Naive thymus-derived CD4-positive, alpha-beta T cell (primary cell): ENCODE measurements around the gene KDM4B. TPM values are rescaled to one million over a fixed set of nuclear protein-coding genes. Genes with fewer than 3 reads are reported as not detected.

Experiments used
- ATAC-seq: fragments of 150-1000 bp; cut with Tn5 transposase; 2 replicates; pipeline ENCODE4 v1.10.0; 2021; ENCODE audit warnings: mild to moderate bottlenecking, moderate library complexity
- CTCF ChIA-PET: fragments of 350-600 bp; sonication (Branson Sonifier 250); formaldehyde crosslinking; loops from one replicate; lab custom pipeline; 2021; ENCODE audit warnings: antibody characterized with exemption; lab: Charles Lee
- POLR2A ChIA-PET: fragments of 350-600 bp; sonication (Branson Sonifier 250); formaldehyde crosslinking; loops from one replicate; lab custom pipeline; 2021; ENCODE audit warnings: antibody characterized with exemption, inconsistent platforms; lab: Charles Lee
- DNase-seq, 9 donors: peaks; one replicate each; pipeline versions ENCODE4 v3.0.0 to v3.0.0-alpha.2; 2020 to 2022; ENCODE audit warnings: mixed read lengths in 1 of 9
- H3K27ac ChIP-seq: one replicate; pipeline ENCODE4 v1.7.0; 2013; ENCODE audit warnings: mild to moderate bottlenecking, low read depth, low read length, moderate library complexity
- H3K27me3 ChIP-seq, 2 donors: one replicate each; pipeline ENCODE4 v1.7.0; 2013; ENCODE audit warnings: low read length in 2 of 2, mild to moderate bottlenecking in 2 of 2, moderate library complexity in 2 of 2; ENCODE audit not compliant: control insufficient read depth in 2 of 2, insufficient read depth in 2 of 2
- H3K36me3 ChIP-seq, 3 experiments: 1 replicate in 2 of 3; 2 replicates in 1 of 3; pipeline ENCODE4 v1.7.0; 2013; ENCODE audit warnings: low read length in 3 of 3, mild to moderate bottlenecking in 3 of 3, moderate library complexity in 1 of 3; ENCODE audit not compliant: insufficient read depth in 3 of 3, control insufficient read depth in 2 of 3
- H3K4me1 ChIP-seq, 2 donors: one replicate each; pipeline ENCODE4 v1.7.0; 2013; ENCODE audit warnings: low read length in 2 of 2, mild to moderate bottlenecking in 2 of 2, moderate library complexity in 1 of 2; ENCODE audit not compliant: control insufficient read depth in 2 of 2, insufficient read depth in 2 of 2
- H3K4me3 ChIP-seq: 2 replicates; pipeline ENCODE4 v1.7.0; 2013; ENCODE audit warnings: mild to moderate bottlenecking, low read length
- H3K9me3 ChIP-seq, 3 experiments: 1 replicate in 2 of 3; 2 replicates in 1 of 3; pipeline ENCODE4 v1.7.0; 2013; ENCODE audit warnings: low read length in 3 of 3; ENCODE audit not compliant: control insufficient read depth in 2 of 3
- H3K27ac Mint-ChIP-seq, 9 donors: one replicate each; pipeline ENCODE4 v1.8.0; 2020 to 2022; ENCODE audit warnings: mixed read lengths in 9 of 9, mild to moderate bottlenecking in 8 of 9, moderate library complexity in 5 of 9, inconsistent platforms in 2 of 9
- H3K27me3 Mint-ChIP-seq, 5 donors: one replicate each; pipeline ENCODE4 v1.8.0; 2021 to 2022; ENCODE audit warnings: mixed read lengths in 5 of 5, mild to moderate bottlenecking in 1 of 5
- H3K36me3 Mint-ChIP-seq, 5 donors: one replicate each; pipeline ENCODE4 v1.8.0; 2020 to 2022; ENCODE audit warnings: mixed read lengths in 5 of 5, mild to moderate bottlenecking in 3 of 5, inconsistent platforms in 1 of 5
- H3K4me1 Mint-ChIP-seq, 7 donors: one replicate each; pipeline ENCODE4 v1.8.0; 2020 to 2022; ENCODE audit warnings: mixed read lengths in 7 of 7, mild to moderate bottlenecking in 3 of 7, inconsistent platforms in 1 of 7
- H3K4me3 Mint-ChIP-seq, 10 donors: one replicate each; pipeline ENCODE4 v1.8.0; 2020 to 2022; ENCODE audit warnings: mild to moderate bottlenecking in 10 of 10, mixed read lengths in 10 of 10, moderate library complexity in 6 of 10, inconsistent platforms in 2 of 10
- H3K9me3 Mint-ChIP-seq, 11 donors: one replicate each; pipeline ENCODE4 v1.8.0; 2020 to 2022; ENCODE audit warnings: mixed read lengths in 11 of 11, mild to moderate bottlenecking in 4 of 11, inconsistent platforms in 1 of 11, moderate library complexity in 1 of 11
- intact Hi-C, 2 donors: fragments of 100-400 bp; cut with micrococcal nuclease; formaldehyde crosslinking; loops; one replicate each; pipeline ENCODE4 v1.15.1; 2023
- polyA plus RNA-seq, 2 donors: library from polyadenylated mRNA; unstranded; fragments of 300-500 nt; fragmentation: Illumina TruSeq; gene quantifications; one replicate each; pipeline ENCODE4 v1.2.3, GENCODE V29; 2021
- total RNA-seq, 6 experiments: library from RNA in 5 of 6; stranded (reverse) in 5 of 6; gene quantifications; 1 replicate in 5 of 6; 2 replicates in 1 of 6; pipeline ENCODE4 v1.2.3 and lab custom pipeline; 2021 to 2026

The KDM4B gene
- total and polyA plus RNA-seq, 7 experiments from 2014 or later: 8.1 to 78.0 (median 46.7) TPM

GRCh38 chr19:5134691-5135090, 165.8 kb downstream of the KDM4B start:
- CTCF ChIA-PET: no interaction called here
- Histone ChIP-seq H3K27ac (no peak overlapping the region), H3K36me3 (peaks cover 0 to 57% (median 0%) of the 10 kb centered on the region in 3 experiments), H3K27me3 (no peaks in the 10 kb centered on the region), H3K9me3 (no peaks in the 10 kb centered on the region), H3K4me1 (peaks cover 17 to 47% of the 10 kb centered on the region in 2 donors), H3K4me3 (no peak overlapping the region)
- ATAC-seq (no peak), DNase-seq (no peak)
- peaks cover 0 to 7% (median 0%) of the 10 kb centered on the region in 5 donors for H3K27me3 Mint-ChIP-seq
- H3K4me1 Mint-ChIP-seq: peaks cover 24 to 53% (median 38%) of the 10 kb centered on the region in 7 donors
- no peak overlapping the region for H3K4me3 Mint-ChIP-seq
- peak overlapping the region in 1 of 9 donors; percentile 60 for H3K27ac Mint-ChIP-seq
- POLR2A ChIA-PET: no interaction called here
- intact Hi-C loops: loop anchor here in 1 of 2 donors (5.0 kb wide), 1 partner anchor 82 kb away; no protein-coding TSS in a partner anchor
- H3K9me3 Mint-ChIP-seq: peaks cover 0 to 8% (median 0%) of the 10 kb centered on the region in 11 donors
- peaks cover 0 to 29% (median 13%) of the 10 kb centered on the region in 5 donors for H3K36me3 Mint-ChIP-seq

DNA sequence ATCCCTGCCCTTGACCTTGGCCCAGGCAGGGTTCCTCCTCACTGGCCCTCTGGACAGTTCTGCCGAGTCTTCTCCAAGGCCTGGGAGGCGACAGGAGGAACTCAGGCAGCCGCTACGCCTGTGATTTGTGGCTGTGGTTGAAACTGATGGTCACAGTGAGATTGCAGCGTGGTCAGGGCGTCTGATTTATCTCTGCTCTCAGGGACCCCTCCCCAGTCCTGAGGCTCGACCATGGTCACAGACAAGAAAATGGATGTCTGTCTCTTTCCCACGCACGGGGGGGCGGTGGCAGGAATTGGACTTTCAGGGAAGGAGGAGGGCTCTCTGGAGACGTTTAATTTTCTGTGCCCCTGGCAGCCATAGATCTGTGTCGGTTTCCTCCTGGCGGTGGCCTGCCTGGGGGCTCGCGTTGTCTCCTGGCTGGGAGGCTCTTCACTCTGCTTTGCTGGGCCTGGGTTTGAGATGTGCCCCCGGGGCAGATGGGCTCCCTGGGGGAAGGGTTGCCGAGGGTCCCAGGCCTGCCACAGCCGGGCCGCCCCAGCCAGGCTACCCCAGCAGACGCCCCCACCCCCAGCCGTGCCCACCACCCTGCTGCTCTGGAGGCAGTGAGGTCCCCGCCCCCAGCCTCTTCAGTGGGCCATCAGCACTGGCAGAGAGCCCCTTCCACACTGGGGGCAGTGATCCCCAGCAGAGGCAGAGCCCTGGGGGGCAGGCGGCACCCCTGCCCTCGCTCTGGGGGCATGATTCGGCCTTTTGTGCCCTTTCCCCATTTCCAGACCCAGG, 167.4 kb downstream of the KDM4B start:
- ATAC-seq: no peak
- intact Hi-C loops: loop anchor here in 1 of 2 donors (5.0 kb wide), 1 partner anchor 84 kb away; no protein-coding TSS in a partner anchor
- Histone ChIP-seq H3K9me3 (no peaks in the 10 kb centered on the region), H3K4me3 (no peak overlapping the region), H3K36me3 (peaks cover 0 to 63% (median 0%) of the 10 kb centered on the region in 3 experiments), H3K27ac (no peak overlapping the region), H3K4me1 (peaks cover 22 to 38% of the 10 kb centered on the region in 2 donors), H3K27me3 (no peaks in the 10 kb centered on the region)
- CTCF ChIA-PET: no interaction called here
- POLR2A ChIA-PET: no interaction called here
- Mint-ChIP-seq H3K9me3 (peaks cover 0 to 8% (median 0%) of the 10 kb centered on the region in 11 donors), H3K4me3 (no peak overlapping the region), H3K4me1 (peaks cover 23 to 47% (median 26%) of the 10 kb centered on the region in 7 donors), H3K27me3 (peaks cover 0 to 7% (median 0%) of the 10 kb centered on the region in 5 donors), H3K27ac (peak overlapping the region in 1 of 9 donors; percentile 21), H3K36me3 (peaks cover 0 to 29% (median 13%) of the 10 kb centered on the region in 5 donors)
- no peak for DNase-seq

DNA sequence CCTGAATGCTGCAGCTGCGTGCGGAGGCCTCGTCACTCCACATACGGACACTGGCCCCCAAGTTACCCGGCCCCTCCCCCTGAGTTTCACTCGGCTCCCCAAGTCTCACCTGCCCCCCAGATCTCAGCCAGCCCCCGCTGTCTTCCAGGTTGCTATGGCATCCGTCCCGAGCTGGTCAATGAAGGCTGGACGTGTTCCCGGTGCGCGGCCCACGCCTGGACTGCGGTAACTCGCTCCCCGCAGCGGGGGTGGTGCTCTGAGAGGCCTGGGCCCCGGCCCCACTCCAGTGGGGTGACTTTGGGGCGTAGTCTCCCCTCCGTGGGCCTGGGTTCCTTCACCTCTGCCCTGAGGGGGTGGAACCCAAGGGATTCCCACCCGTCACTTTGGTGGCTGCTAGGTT, 168.2 kb downstream of the KDM4B start:
- Histone ChIP-seq H3K27ac (no peak overlapping the region), H3K4me3 (no peak overlapping the region), H3K9me3 (no peaks in the 10 kb centered on the region), H3K36me3 (peaks cover 0 to 72% (median 0%) of the 10 kb centered on the region in 3 experiments), H3K4me1 (peaks cover 22 to 31% of the 10 kb centered on the region in 2 donors), H3K27me3 (no peaks in the 10 kb centered on the region)
- ChIA-PET CTCF (no interaction called here), POLR2A (no interaction called here)
- Mint-ChIP-seq H3K9me3 (peaks cover 0 to 8% (median 0%) of the 10 kb centered on the region in 11 donors), H3K4me1 (peaks cover 19 to 40% (median 24%) of the 10 kb centered on the region in 7 donors), H3K36me3 (peaks cover 0 to 29% (median 13%) of the 10 kb centered on the region in 5 donors), H3K27me3 (peaks cover 0 to 7% (median 0%) of the 10 kb centered on the region in 5 donors), H3K4me3 (no peak overlapping the region), H3K27ac (peak overlapping the region in 1 of 9 donors; percentile 28)
- no peak for ATAC-seq
- no peak for DNase-seq
- intact Hi-C loops: loop anchor here in 1 of 2 donors (5.0 kb wide), 1 partner anchor 85 kb away; no protein-coding TSS in a partner anchor

DNA sequence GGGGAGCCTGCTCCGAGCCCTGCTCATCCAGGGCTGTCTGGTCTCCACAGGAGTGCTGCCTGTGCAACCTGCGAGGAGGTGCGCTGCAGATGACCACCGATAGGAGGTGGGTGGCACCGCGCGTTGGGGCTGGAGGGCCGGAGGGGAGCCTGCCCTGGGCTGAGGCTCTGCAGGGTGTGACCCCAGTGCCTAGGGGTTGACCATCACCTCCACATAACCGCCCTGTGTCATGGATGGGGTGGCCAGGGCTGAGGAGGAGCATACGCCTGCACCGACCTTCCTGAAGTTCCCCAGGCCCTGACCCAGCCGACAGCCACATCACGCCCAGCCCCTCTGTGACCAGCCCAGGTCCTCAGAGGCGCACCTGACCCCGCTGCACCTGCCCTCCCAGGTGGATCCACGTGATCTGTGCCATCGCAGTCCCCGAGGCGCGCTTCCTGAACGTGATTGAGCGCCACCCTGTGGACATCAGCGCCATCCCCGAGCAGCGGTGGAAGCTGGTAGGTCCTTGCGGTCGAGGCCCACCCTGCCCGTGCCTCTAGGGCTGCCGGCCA, 168.7 kb downstream of the KDM4B start:
- ATAC-seq: no peak
- Mint-ChIP-seq H3K36me3 (peaks cover 0 to 29% (median 13%) of the 10 kb centered on the region in 5 donors), H3K4me3 (peak overlapping the region in 3 of 10 donors; percentile 21 to 87 (median 23)), H3K4me1 (peaks cover 19 to 38% (median 24%) of the 10 kb centered on the region in 7 donors), H3K27ac (peak overlapping the region in 1 of 9 donors; percentile 97), H3K27me3 (peaks cover 0 to 7% (median 0%) of the 10 kb centered on the region in 5 donors), H3K9me3 (peaks cover 0 to 8% (median 0%) of the 10 kb centered on the region in 11 donors)
- ChIA-PET POLR2A (no interaction called here), CTCF (no interaction called here)
- H3K27me3 ChIP-seq: no peaks in the 10 kb centered on the region
- no peak overlapping the region for H3K27ac ChIP-seq
- DNase-seq: no peak
- H3K4me1 ChIP-seq: peaks cover 22 to 29% of the 10 kb centered on the region in 2 donors
- peaks cover 0 to 73% (median 0%) of the 10 kb centered on the region in 3 experiments for H3K36me3 ChIP-seq
- H3K4me3 ChIP-seq: no peak overlapping the region
- H3K9me3 ChIP-seq: no peaks in the 10 kb centered on the region
- intact Hi-C loops: loop anchor here in 1 of 2 donors (5.0 kb wide), 1 partner anchor 85 kb away; no protein-coding TSS in a partner anchor

DNA sequence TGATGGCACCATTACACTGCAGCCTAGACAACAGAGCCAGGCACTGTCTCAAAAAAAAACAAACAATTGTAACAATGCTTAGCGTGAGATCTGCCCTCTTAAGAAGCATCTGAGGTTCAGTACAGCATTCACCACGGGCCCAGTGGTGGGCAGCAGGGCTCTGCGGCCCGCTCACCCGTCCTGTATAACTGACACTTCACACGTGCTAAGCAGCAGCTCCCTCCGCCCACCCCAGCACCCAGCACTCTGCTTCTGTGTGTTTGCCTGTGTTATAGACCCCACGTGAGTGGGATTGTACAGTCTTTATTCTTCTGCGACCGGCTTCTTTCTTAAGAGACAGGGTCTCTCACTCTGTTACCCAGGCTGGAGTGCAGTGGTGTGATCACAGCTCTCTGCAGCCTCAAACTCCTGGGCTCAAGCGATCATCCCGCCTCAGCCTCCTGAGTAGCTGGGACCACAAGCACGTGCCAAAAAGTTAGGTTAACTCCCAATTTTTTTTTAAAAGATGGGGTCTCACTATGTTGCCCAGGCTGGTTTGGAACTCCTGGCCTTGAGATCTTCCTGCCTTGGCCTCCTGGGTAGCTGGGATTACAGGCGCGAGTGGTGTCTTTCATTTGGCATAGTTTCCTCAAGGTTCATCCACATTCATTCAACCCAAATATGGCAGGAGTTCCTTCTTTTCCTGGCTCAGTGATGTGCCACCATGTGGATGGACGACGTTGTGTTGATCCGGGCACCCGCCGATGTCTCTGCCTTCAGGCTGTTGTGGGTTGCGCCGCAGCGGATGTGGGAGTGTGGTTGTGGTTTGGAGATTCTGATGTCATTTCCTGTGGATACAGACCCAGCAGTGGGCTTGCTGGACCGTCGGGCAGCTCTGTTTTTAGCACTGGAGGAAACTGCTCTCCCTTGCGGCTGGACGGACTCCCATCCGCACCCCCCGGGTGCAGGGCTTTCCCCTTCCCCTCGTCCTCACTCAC, 170.0 kb downstream of the KDM4B start:
- Histone ChIP-seq H3K4me3 (peak overlapping the region; percentile 36), H3K27me3 (no peaks in the 10 kb centered on the region), H3K27ac (no peak overlapping the region), H3K36me3 (peaks cover 0 to 73% (median 0%) of the 10 kb centered on the region in 3 experiments), H3K9me3 (no peaks in the 10 kb centered on the region), H3K4me1 (peaks cover 22 to 29% of the 10 kb centered on the region in 2 donors)
- Mint-ChIP-seq H3K9me3 (peaks cover 0 to 10% (median 0%) of the 10 kb centered on the region in 11 donors), H3K27me3 (peaks cover 0 to 7% (median 0%) of the 10 kb centered on the region in 5 donors), H3K4me1 (peaks cover 19 to 45% (median 27%) of the 10 kb centered on the region in 7 donors), H3K27ac (peak overlapping the region; percentile 74 to 97 (median 91)), H3K4me3 (peak overlapping the region; percentile 66 to 90 (median 80)), H3K36me3 (peaks cover 0 to 28% (median 13%) of the 10 kb centered on the region in 5 donors)
- intact Hi-C loops: loop anchor here in 1 of 2 donors (5.0 kb wide), 1 partner anchor 87 kb away; no protein-coding TSS in a partner anchor
- peak; percentile 85 for ATAC-seq
- ChIA-PET POLR2A (no interaction called here), CTCF (interaction anchor here (0.6 kb wide), 1 partner anchor 582 kb away, joined by 4 read pairs; the partner anchor contains the start of gene CATSPERD)
- peak; percentile 45 to 89 (median 83) for DNase-seq
